Naive thymus-derived CD4-positive, alpha-beta T cell (primary cell): ENCODE results near the gene ZNF84. TPM values are rescaled to one million over a fixed set of nuclear protein-coding genes. Genes with fewer than 3 reads are reported as not detected.

Source experiments
- ATAC-seq: fragments of 150-1000 bp; cut with Tn5 transposase; 2 replicates; pipeline ENCODE4 v1.10.0; 2021; ENCODE audit warnings: mild to moderate bottlenecking, moderate library complexity
- CTCF ChIA-PET: fragments of 350-600 bp; sonication (Branson Sonifier 250); formaldehyde crosslinking; loops from one replicate; lab custom pipeline; 2021; ENCODE audit warnings: antibody characterized with exemption; lab: Charles Lee
- POLR2A ChIA-PET: fragments of 350-600 bp; sonication (Branson Sonifier 250); formaldehyde crosslinking; loops from one replicate; lab custom pipeline; 2021; ENCODE audit warnings: antibody characterized with exemption, inconsistent platforms; lab: Charles Lee
- DNase-seq, 9 donors: peaks; one replicate each; pipeline versions ENCODE4 v3.0.0 to v3.0.0-alpha.2; 2020 to 2022; ENCODE audit warnings: mixed read lengths in 1 of 9
- H3K27ac ChIP-seq: one replicate; pipeline ENCODE4 v1.7.0; 2013; ENCODE audit warnings: mild to moderate bottlenecking, low read depth, low read length, moderate library complexity
- H3K27me3 ChIP-seq, 2 donors: one replicate each; pipeline ENCODE4 v1.7.0; 2013; ENCODE audit warnings: low read length in 2 of 2, mild to moderate bottlenecking in 2 of 2, moderate library complexity in 2 of 2; ENCODE audit not compliant: control insufficient read depth in 2 of 2, insufficient read depth in 2 of 2
- H3K36me3 ChIP-seq, 3 experiments: 1 replicate in 2 of 3; 2 replicates in 1 of 3; pipeline ENCODE4 v1.7.0; 2013; ENCODE audit warnings: low read length in 3 of 3, mild to moderate bottlenecking in 3 of 3, moderate library complexity in 1 of 3; ENCODE audit not compliant: insufficient read depth in 3 of 3, control insufficient read depth in 2 of 3
- H3K4me1 ChIP-seq, 2 donors: one replicate each; pipeline ENCODE4 v1.7.0; 2013; ENCODE audit warnings: low read length in 2 of 2, mild to moderate bottlenecking in 2 of 2, moderate library complexity in 1 of 2; ENCODE audit not compliant: control insufficient read depth in 2 of 2, insufficient read depth in 2 of 2
- H3K4me3 ChIP-seq: 2 replicates; pipeline ENCODE4 v1.7.0; 2013; ENCODE audit warnings: mild to moderate bottlenecking, low read length
- H3K9me3 ChIP-seq, 3 experiments: 1 replicate in 2 of 3; 2 replicates in 1 of 3; pipeline ENCODE4 v1.7.0; 2013; ENCODE audit warnings: low read length in 3 of 3; ENCODE audit not compliant: control insufficient read depth in 2 of 3
- H3K27ac Mint-ChIP-seq, 9 donors: one replicate each; pipeline ENCODE4 v1.8.0; 2020 to 2022; ENCODE audit warnings: mixed read lengths in 9 of 9, mild to moderate bottlenecking in 8 of 9, moderate library complexity in 5 of 9, inconsistent platforms in 2 of 9
- H3K27me3 Mint-ChIP-seq, 5 donors: one replicate each; pipeline ENCODE4 v1.8.0; 2021 to 2022; ENCODE audit warnings: mixed read lengths in 5 of 5, mild to moderate bottlenecking in 1 of 5
- H3K36me3 Mint-ChIP-seq, 5 donors: one replicate each; pipeline ENCODE4 v1.8.0; 2020 to 2022; ENCODE audit warnings: mixed read lengths in 5 of 5, mild to moderate bottlenecking in 3 of 5, inconsistent platforms in 1 of 5
- H3K4me1 Mint-ChIP-seq, 7 donors: one replicate each; pipeline ENCODE4 v1.8.0; 2020 to 2022; ENCODE audit warnings: mixed read lengths in 7 of 7, mild to moderate bottlenecking in 3 of 7, inconsistent platforms in 1 of 7
- H3K4me3 Mint-ChIP-seq, 10 donors: one replicate each; pipeline ENCODE4 v1.8.0; 2020 to 2022; ENCODE audit warnings: mild to moderate bottlenecking in 10 of 10, mixed read lengths in 10 of 10, moderate library complexity in 6 of 10, inconsistent platforms in 2 of 10
- H3K9me3 Mint-ChIP-seq, 11 donors: one replicate each; pipeline ENCODE4 v1.8.0; 2020 to 2022; ENCODE audit warnings: mixed read lengths in 11 of 11, mild to moderate bottlenecking in 4 of 11, inconsistent platforms in 1 of 11, moderate library complexity in 1 of 11
- intact Hi-C, 2 donors: fragments of 100-400 bp; cut with micrococcal nuclease; formaldehyde crosslinking; loops; one replicate each; pipeline ENCODE4 v1.15.1; 2023
- polyA plus RNA-seq, 2 donors: library from polyadenylated mRNA; unstranded; fragments of 300-500 nt; fragmentation: Illumina TruSeq; gene quantifications; one replicate each; pipeline ENCODE4 v1.2.3, GENCODE V29; 2021
- total RNA-seq, 6 experiments: library from RNA in 5 of 6; stranded (reverse) in 5 of 6; gene quantifications; 1 replicate in 5 of 6; 2 replicates in 1 of 6; pipeline ENCODE4 v1.2.3 and lab custom pipeline; 2021 to 2026

ZNF84 gene
- total and polyA plus RNA-seq, 7 experiments from 2014 or later, result 22.5 to 52.7 (median 28.5) TPM

DNA sequence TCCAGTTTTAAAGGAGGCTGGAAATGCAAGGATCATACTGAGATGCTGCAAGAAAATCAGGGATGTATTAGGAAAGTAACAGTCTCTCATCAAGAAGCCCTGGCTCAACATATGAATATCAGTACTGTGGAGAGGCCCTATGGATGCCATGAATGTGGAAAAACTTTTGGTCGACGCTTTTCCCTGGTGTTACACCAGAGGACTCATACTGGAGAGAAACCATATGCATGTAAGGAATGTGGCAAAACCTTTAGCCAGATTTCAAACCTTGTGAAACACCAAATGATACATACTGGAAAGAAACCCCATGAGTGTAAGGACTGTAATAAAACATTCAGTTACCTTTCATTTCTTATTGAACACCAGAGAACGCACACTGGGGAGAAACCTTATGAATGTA, 68.3 kb downstream of the ZNF84 start:
- no peak for ATAC-seq
- CTCF ChIA-PET, result no interaction called here
- no peak overlapping the region for H3K27ac Mint-ChIP-seq
- Histone ChIP-seq H3K36me3 (peaks cover 26 to 68% (median 30%) of the 10 kb centered on the region in 3 experiments), H3K4me1 (no peaks in the 10 kb centered on the region), H3K27me3 (no peaks in the 10 kb centered on the region), H3K9me3 (peaks cover 54 to 96% (median 60%) of the 10 kb centered on the region in 3 experiments), H3K27ac (no peak overlapping the region), H3K4me3 (peak overlapping the region; percentile 6)
- no peak for DNase-seq
- peaks cover 0 to under 1% (median 0%) of the 10 kb centered on the region in 7 donors for H3K4me1 Mint-ChIP-seq
- H3K4me3 Mint-ChIP-seq, result peak overlapping the region in 1 of 10 donors; percentile 9
- intact Hi-C loops, result no loop called here
- POLR2A ChIA-PET, result interaction anchor here (1.2 kb wide), 1 partner anchor 95 kb away, joined by 3 read pairs; no protein-coding TSS in a partner anchor
- peaks cover 36 to 87% (median 79%) of the 10 kb centered on the region in 5 donors for H3K36me3 Mint-ChIP-seq
- H3K9me3 Mint-ChIP-seq, result peaks cover 8 to 100% (median 87%) of the 10 kb centered on the region in 11 donors
- H3K27me3 Mint-ChIP-seq, result no peaks in the 10 kb centered on the region

GRCh38 chr12:133106253-133106652, 68.9 kb downstream of the ZNF84 start:
- no peak for ATAC-seq
- H3K9me3 ChIP-seq, result peaks cover 54 to 96% (median 58%) of the 10 kb centered on the region in 3 experiments
- ChIA-PET CTCF (no interaction called here), POLR2A (interaction anchor here (1.2 kb wide), 1 partner anchor 94 kb away, joined by 3 read pairs; no protein-coding TSS in a partner anchor)
- peaks cover 26 to 62% (median 26%) of the 10 kb centered on the region in 3 experiments for H3K36me3 ChIP-seq
- Mint-ChIP-seq H3K27ac (no peak overlapping the region), H3K9me3 (peaks cover 7 to 100% (median 86%) of the 10 kb centered on the region in 11 donors), H3K4me1 (no peaks in the 10 kb centered on the region), H3K4me3 (no peak overlapping the region), H3K36me3 (peaks cover 31 to 81% (median 74%) of the 10 kb centered on the region in 5 donors), H3K27me3 (no peaks in the 10 kb centered on the region)
- H3K27ac ChIP-seq, result no peak overlapping the region
- no peaks in the 10 kb centered on the region for H3K4me1 ChIP-seq
- no peak overlapping the region for H3K4me3 ChIP-seq
- no peaks in the 10 kb centered on the region for H3K27me3 ChIP-seq
- no peak for DNase-seq
- intact Hi-C loops, result no loop called here

DNA sequence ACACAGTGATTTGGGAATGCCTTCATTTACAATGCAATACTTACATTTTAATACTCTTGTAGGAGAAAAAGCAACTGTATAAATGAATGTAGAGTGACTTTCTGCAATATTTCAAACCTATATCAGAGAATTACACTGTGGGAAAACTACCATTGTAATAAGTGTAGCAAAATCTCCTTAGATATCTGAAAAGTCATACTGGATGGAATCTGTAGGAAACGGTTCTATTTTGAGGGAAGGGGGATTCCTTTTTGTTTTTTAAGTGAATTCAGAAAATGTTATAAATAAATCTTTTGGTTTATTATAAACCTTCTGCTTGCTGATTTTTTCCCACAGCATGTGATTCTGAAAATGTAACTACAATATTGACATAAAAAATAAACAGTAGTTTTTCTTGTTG, 69.8 kb downstream of the ZNF84 start:
- no peak overlapping the region for H3K4me3 ChIP-seq
- CTCF ChIA-PET, result no interaction called here
- intact Hi-C loops, result no loop called here
- H3K27ac ChIP-seq, result no peak overlapping the region
- H3K27me3 Mint-ChIP-seq, result no peaks in the 10 kb centered on the region
- no peak for DNase-seq
- H3K27ac Mint-ChIP-seq, result no peak overlapping the region
- no peak for ATAC-seq
- peaks cover 18 to 53% (median 21%) of the 10 kb centered on the region in 3 experiments for H3K36me3 ChIP-seq
- no peaks in the 10 kb centered on the region for H3K4me1 ChIP-seq
- H3K36me3 Mint-ChIP-seq, result peaks cover 28 to 75% (median 68%) of the 10 kb centered on the region in 5 donors
- POLR2A ChIA-PET, result interaction anchor here (1.2 kb wide), 1 partner anchor 94 kb away, joined by 3 read pairs; no protein-coding TSS in a partner anchor
- H3K9me3 ChIP-seq, result peaks cover 48 to 93% (median 55%) of the 10 kb centered on the region in 3 experiments
- no peak overlapping the region for H3K4me3 Mint-ChIP-seq
- no peaks in the 10 kb centered on the region for H3K4me1 Mint-ChIP-seq
- peaks cover 4 to 100% (median 83%) of the 10 kb centered on the region in 11 donors for H3K9me3 Mint-ChIP-seq
- H3K27me3 ChIP-seq, result no peaks in the 10 kb centered on the region

GRCh38 chr12:133108150-133108549, 70.8 kb downstream of the ZNF84 start:
- no peaks in the 10 kb centered on the region for H3K4me1 Mint-ChIP-seq
- H3K27me3 Mint-ChIP-seq, result no peaks in the 10 kb centered on the region
- ChIA-PET POLR2A (interaction anchor here (0.9 kb wide), 1 partner anchor 97 kb away, joined by 3 read pairs; no protein-coding TSS in a partner anchor), CTCF (no interaction called here)
- no peak overlapping the region for H3K4me3 ChIP-seq
- intact Hi-C loops, result no loop called here
- H3K27me3 ChIP-seq, result no peaks in the 10 kb centered on the region
- H3K36me3 Mint-ChIP-seq, result peaks cover 29 to 71% (median 64%) of the 10 kb centered on the region in 5 donors
- no peak overlapping the region for H3K27ac ChIP-seq
- no peaks in the 10 kb centered on the region for H3K4me1 ChIP-seq
- no peak overlapping the region for H3K27ac Mint-ChIP-seq
- peaks cover 4 to 98% (median 82%) of the 10 kb centered on the region in 11 donors for H3K9me3 Mint-ChIP-seq
- peaks cover 47 to 88% (median 54%) of the 10 kb centered on the region in 3 experiments for H3K9me3 ChIP-seq
- no peak overlapping the region for H3K4me3 Mint-ChIP-seq
- peaks cover 16 to 48% (median 19%) of the 10 kb centered on the region in 3 experiments for H3K36me3 ChIP-seq
- DNase-seq (no peak), ATAC-seq (no peak)

Other genes starting within 250 kb of the ZNF84 start
- 10 to 100 TPM; 46.3 to 65.7 (median 63.6) TPM for gene GOLGA3, start 208.6 kb upstream of the ZNF84 start, total RNA-seq
- gene GOLGA3, start 208.6 kb upstream of the ZNF84 start, polyA plus RNA-seq, result 10 to 100 TPM; 11.7 to 16.6 TPM
- 10 to 100 TPM; 66.7 to 97.8 (median 81.7) TPM for gene CHFR, start 149.9 kb upstream of the ZNF84 start, total RNA-seq
- gene CHFR, start 149.9 kb upstream of the ZNF84 start, polyA plus RNA-seq, result 10 to 100 TPM; 25.2 to 44.4 TPM
- gene ZNF605, start 81.2 kb upstream of the ZNF84 start, total RNA-seq, result 10 to 100 TPM in 3 of 5 experiments, 1 to 10 TPM in 2; 5.4 to 17.8 (median 11.8) TPM
- gene ZNF605, start 81.2 kb upstream of the ZNF84 start, polyA plus RNA-seq, result 1 to 10 TPM in 1 of 2 donors, under 1 TPM in 1; 0.98 to 1.6 TPM
- 10 to 100 TPM; 16.0 to 38.8 (median 33.6) TPM for gene ZNF26, start 51.1 kb upstream of the ZNF84 start, total RNA-seq
- gene ZNF26, start 51.1 kb upstream of the ZNF84 start, polyA plus RNA-seq, result 10 to 100 TPM; 12.6 to 27.8 TPM
- 10 to 100 TPM; 11.2 to 29.9 (median 16.0) TPM for gene ZNF140, start 43.4 kb downstream of the ZNF84 start, total RNA-seq
- gene ZNF140, start 43.4 kb downstream of the ZNF84 start, polyA plus RNA-seq, result 10 to 100 TPM; 22.9 to 30.7 TPM
- gene ZNF891, start 92.8 kb downstream of the ZNF84 start, total RNA-seq, result 1 to 10 TPM; 2.4 to 7.9 (median 6.6) TPM
- gene ZNF891, start 92.8 kb downstream of the ZNF84 start, polyA plus RNA-seq, result under 1 TPM; 0.56 to 0.89 TPM
- 10 to 100 TPM in 4 of 5 experiments, 1 to 10 TPM in 1; 5.2 to 35.0 (median 29.2) TPM for gene ZNF10, start 93.1 kb downstream of the ZNF84 start, total RNA-seq
- gene ZNF10, start 93.1 kb downstream of the ZNF84 start, polyA plus RNA-seq, result 10 to 100 TPM; 13.7 to 14.5 TPM
- gene ZNF268, start 144.0 kb downstream of the ZNF84 start, total RNA-seq, result 10 to 100 TPM; 13.6 to 38.6 (median 18.6) TPM
- gene ZNF268, start 144.0 kb downstream of the ZNF84 start, polyA plus RNA-seq, result 10 to 100 TPM; 18.2 to 29.0 TPM
- not detected for gene ANHX, start 198.4 kb downstream of the ZNF84 start, total RNA-seq
- gene ANHX, start 198.4 kb downstream of the ZNF84 start, polyA plus RNA-seq, result not detected